GDM1 (cell line): ENCODE measurements around the gene DDX28.
"Not testable (repeated sequence)": the region's sequence is repeated elsewhere in the genome, so short reads cannot be mapped to it uniquely, and the experiment has no call there.

Source experiments
- DNase-seq: peaks from one replicate; lab custom pipeline; 2025; lab: John Stamatoyannopoulos, UW

The DDX28 gene

GRCh38 chr16:68037841-68038597 lies 15.0 kb upstream of the DDX28 start:
- DNase-seq, result no peak

- no peak for DNase-seq
These were observed 12.2 kb upstream of the DDX28 start for GRCh38 chr16:68035227-68035626.

GRCh38 chr16:68033101-68033500 lies 10.1 kb upstream of the DDX28 start:
- DNase-seq, result no peak

GRCh38 chr16:68031951-68032350 lies 8.9 kb upstream of the DDX28 start:
- DNase-seq, result no peak

GRCh38 chr16:68030108-68030507 lies 7.1 kb upstream of the DDX28 start:
- not testable (repeated sequence) for DNase-seq

- no peak for DNase-seq
These were observed 6.0 kb upstream of the DDX28 start for GRCh38 chr16:68028996-68029395.

GRCh38 chr16:68022278-68022727 lies 729 bp downstream of the DDX28 start:
- no peak for DNase-seq

GRCh38 chr16:68021490-68021889 lies 1.5 kb downstream of the DDX28 start:
- no peak for DNase-seq

GRCh38 chr16:68019167-68019680 lies 3.8 kb downstream of the DDX28 start:
- no peak for DNase-seq

GRCh38 chr16:68015681-68016080 lies 7.4 kb downstream of the DDX28 start, which contains the start of gene DPEP2NB:
Gene DPEP2NB, minus strand, starts transcription at chr16:68015911. Its CDS starts 141 bp downstream, at chr16:68015770.
- no peak for DNase-seq

GRCh38 chr16:68013440-68013839 lies 9.6 kb downstream of the DDX28 start:
- DNase-seq, result peak; percentile 28

- not testable (repeated sequence) for DNase-seq
These were observed 13.2 kb downstream of the DDX28 start for GRCh38 chr16:68009872-68010271.

- no peak for DNase-seq
These were observed 13.8 kb downstream of the DDX28 start for GRCh38 chr16:68009157-68009735.

- peak; percentile 2 for DNase-seq
These were observed 17.2 kb downstream of the DDX28 start for GRCh38 chr16:68005786-68006286.

- no peak for DNase-seq
These were observed 17.8 kb downstream of the DDX28 start for GRCh38 chr16:68005211-68005610.

- no peak for DNase-seq
These were observed 20.0 kb downstream of the DDX28 start for GRCh38 chr16:68003031-68003430.

- no peak for DNase-seq
These were observed 22.6 kb downstream of the DDX28 start for GRCh38 chr16:68000450-68000849.

- no peak for DNase-seq
These were observed 23.0 kb downstream of the DDX28 start for GRCh38 chr16:67999985-68000384.

- not testable (repeated sequence) for DNase-seq
These were observed 24.0 kb downstream of the DDX28 start, which contains the start of gene DPEP2 for GRCh38 chr16:67998779-67999688. Gene DPEP2, minus strand, starts transcription at chr16:67999484. Its CDS starts 6,272 bp downstream, at chr16:67993212.

- DNase-seq, result not testable (repeated sequence)
These were observed 24.7 kb downstream of the DDX28 start for GRCh38 chr16:67998231-67998778.

- no peak for DNase-seq
These were observed 26.4 kb downstream of the DDX28 start for GRCh38 chr16:67996666-67997065.

- DNase-seq, result no peak
These were observed 27.6 kb downstream of the DDX28 start for GRCh38 chr16:67995423-67995822.
